ENCODE results near the gene MUC12. TPM values are rescaled to one million over a fixed set of nuclear protein-coding genes. Genes with fewer than 3 reads are reported as not detected.
"Not testable (repeated sequence)": the region's sequence is repeated elsewhere in the genome, so short reads cannot be mapped to it uniquely, and the experiment has no call there.

Gene MUC12
- total RNA-seq, 1 donor from 2014 or later, result 0.05 TPM

DNA sequence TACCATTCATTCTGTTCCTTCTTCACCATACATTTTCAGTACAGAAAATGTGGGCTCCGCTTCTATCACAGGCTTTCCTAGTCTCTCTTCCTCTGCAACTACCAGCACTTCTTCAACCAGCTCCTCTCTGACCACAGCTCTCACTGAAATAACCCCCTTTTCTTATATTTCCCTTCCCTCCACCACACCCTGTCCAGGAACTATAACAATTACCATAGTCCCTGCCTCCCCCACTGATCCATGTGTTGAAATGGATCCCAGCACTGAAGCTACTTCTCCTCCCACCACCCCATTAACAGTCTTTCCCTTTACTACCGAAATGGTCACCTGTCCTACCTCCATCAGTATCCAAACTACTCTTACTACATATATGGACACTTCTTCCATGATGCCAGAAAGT, 9.5 kb upstream of the MUC12 start:
- DNase-seq (ENCODE audit: low spot score) (no peak), ATAC-seq (no peak)

- no peak for DNase-seq (ENCODE audit: low spot score)
- no peak for ATAC-seq
Measured at GRCh38 chr7:100962537-100962936, 6.8 kb upstream of the MUC12 start.

DNA sequence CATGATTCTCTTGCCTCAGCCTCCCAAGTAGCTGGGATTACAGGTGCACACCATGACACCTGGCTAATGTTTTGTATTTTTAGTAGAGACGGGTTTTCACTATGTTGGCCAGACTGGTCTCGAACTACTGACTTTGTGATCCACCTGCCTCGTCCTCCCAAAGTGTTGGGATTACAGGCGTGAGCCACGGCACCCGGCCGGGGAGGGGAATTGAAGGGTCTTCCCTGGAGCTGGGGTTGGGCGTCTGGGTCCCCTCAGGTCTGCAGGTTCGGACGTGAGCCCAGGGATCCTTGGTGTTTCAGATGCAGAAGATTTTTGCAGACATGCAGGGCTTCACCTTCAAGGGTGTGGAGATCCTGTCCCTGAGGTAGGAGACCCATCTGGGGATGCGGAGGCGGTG, 6.0 kb upstream of the MUC12 start:
- DNase-seq (ENCODE audit: low spot score), result no peak
- ATAC-seq, result no peak

- no peak for ATAC-seq
- DNase-seq (ENCODE audit: low spot score), result no peak
Measured at GRCh38 chr7:100963874-100964273, 5.5 kb upstream of the MUC12 start.

DNA sequence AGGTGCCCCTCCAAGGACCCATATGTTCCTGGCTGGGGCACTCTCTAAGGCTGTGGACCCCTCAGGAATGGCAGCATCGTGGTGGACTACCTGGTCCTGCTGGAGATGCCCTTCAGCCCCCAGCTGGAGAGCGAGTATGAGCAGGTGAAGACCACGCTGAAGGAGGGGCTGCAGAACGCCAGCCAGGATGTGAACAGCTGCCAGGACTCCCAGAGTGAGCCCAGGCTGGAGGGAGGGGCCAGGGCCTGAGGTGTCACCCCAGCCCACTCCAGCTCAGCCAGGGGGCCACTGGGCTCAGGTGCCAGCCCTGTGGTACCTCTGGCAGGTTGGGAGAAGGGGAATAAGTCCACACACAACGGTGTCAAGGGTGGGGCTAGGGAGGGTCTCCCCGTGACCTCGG, 4.7 kb upstream of the MUC12 start:
- DNase-seq (ENCODE audit: low spot score) (no peak), ATAC-seq (no peak)

DNA sequence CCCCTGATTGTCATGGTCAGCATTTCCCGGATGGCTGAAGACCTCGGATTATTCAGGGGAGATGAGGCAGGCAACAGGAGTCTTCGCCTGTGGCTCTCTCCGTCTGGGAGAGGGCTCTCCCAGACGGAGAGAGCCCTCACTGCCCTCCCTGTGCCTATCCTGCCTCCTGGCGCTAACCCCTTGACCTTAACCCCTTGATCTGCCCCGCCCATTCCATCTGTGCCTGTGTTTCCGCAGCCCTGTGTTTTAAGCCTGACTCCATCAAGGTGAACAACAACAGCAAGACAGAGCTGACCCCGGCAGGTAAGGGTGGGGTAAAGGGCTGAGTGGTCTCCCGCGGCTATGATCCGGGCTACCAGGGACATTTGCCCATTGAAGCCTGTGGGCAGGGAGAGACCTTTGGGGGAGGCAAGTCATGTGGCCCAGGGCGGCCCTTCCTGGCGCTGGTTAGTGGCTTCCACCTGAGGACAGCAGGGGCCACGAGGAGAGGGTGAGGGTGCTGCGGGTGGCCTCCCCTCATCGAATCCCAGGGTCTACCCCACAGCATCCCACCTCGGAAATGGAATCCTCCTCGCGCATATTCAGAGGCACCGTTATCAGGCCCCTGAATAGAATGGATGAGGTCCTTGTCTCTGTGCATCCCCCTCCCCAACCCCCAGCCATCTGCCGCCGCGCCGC, 4.2 kb upstream of the MUC12 start:
- ATAC-seq (no peak), DNase-seq (ENCODE audit: low spot score) (no peak)

DNA sequence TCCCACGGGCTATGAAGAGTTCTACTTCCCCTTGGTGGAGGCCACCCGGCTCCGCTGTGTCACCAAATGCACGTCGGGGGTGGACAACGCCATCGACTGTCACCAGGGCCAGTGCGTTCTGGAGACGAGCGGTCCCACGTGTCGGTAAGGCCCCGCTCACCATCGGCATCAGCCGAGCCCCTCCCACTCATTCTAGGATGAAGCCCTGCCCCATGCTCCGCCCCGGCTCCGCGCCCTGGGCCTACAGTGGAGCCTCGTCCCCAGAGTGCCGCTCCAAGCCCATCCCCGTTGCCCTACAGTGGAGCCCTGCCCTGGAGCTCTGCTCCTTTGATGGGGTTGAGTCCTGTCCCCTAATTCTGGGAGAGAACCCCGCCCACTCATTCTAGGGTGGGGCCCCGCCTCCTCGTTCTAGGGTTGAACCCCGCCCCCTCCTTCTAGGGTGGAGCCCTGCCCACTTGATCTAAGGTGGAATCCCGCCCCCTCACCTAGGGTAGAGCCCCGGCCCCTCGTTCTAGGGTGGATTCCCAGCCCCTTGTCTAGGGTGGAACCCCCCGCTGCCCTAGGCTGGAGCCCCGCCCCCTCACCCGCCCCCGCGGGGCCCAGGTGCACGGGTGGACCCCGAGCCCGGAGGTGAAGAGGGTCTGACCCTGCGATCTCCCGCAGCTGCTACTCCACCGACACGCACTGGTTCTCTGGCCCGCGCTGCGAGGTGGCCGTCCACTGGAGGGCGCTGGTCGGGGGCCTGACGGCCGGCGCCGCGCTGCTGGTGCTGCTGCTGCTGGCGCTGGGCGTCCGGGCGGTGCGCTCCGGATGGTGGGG, 3.4 kb upstream of the MUC12 start:
- peak; percentile 83 for ATAC-seq

DNA sequence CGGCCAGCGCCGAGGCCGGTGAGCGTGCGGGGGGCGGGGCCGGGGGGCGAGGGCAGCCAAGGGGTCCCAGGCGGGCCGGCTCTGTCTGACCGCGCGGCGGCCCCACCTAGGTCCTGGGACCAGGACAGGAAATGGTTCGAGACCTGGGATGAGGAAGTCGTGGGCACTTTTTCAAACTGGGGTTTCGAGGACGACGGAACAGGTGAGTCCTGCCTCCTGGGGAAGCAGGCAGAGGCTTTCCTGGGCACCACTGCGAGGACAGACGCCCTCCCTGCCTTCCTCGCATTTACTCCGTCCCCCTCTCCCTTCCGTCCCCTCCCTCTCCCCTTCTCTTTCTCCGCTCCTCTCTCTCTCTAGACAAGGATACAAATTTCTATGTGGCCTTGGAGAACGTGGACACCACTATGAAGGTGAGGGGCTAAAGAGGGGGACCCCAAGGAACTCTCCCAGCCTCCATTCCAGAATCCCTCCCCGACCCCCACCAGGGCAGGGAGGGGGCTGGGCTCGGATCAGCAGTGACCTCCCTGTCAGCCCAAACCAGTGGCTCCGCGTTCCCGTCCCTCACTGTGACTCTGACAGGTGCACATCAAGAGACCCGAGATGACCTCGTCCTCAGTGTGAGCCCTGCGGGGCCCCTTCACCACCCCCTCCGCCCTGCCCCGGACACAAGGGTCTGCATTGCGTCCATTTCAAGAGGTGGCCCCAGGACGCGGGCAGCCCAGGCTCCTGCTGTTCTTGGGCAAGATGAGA, 2.6 kb upstream of the MUC12 start:
- ATAC-seq (no peak), DNase-seq (ENCODE audit: low spot score) (no peak)

More for the DNA sequence above, 3.4 kb upstream of the MUC12 start:
- DNase-seq (ENCODE audit: low spot score), result peak; percentile 79

GRCh38 chr7:100967292-100967863, 2.0 kb upstream of the MUC12 start:
- DNase-seq (ENCODE audit: low spot score) (no peak), ATAC-seq (no peak)

GRCh38 chr7:100968031-100968430, 1.3 kb upstream of the MUC12 start:
- ATAC-seq (no peak), DNase-seq (ENCODE audit: low spot score) (no peak)

- ATAC-seq (no peak), DNase-seq (ENCODE audit: low spot score) (no peak)
Measured at GRCh38 chr7:100968650-100969049, 715 bp upstream of the MUC12 start.

GRCh38 chr7:100971111-100972001, 2.0 kb downstream of the MUC12 start:
- no peak for ATAC-seq
- no peak for DNase-seq (ENCODE audit: low spot score)

DNA sequence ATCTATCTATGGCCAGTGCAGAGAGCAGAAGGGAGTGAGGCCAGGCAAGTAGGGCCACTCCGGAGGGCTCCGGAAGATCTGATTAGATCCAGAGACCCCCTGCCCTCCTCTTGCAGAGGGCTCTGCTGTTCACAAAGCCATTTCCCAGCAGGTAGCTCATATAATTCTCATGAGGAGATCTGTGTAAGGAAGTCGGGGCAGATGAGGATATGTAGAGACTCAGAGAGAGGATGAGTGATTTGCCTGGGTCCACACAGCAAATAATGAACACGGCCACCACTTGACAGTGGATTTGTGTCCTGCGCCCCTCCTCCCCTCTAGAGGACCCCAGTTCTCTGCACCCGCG, 2.6 kb downstream of the MUC12 start:
- ATAC-seq (no peak), DNase-seq (ENCODE audit: low spot score) (no peak)

GRCh38 chr7:100974021-100974420, 4.7 kb downstream of the MUC12 start:
- no peak for DNase-seq (ENCODE audit: low spot score)

GRCh38 chr7:100975371-100975821, 6.0 kb downstream of the MUC12 start:
- no peak for DNase-seq (ENCODE audit: low spot score)

More at GRCh38 chr7:100974021-100974420, 4.7 kb downstream of the MUC12 start:
- ATAC-seq, result no peak

DNA sequence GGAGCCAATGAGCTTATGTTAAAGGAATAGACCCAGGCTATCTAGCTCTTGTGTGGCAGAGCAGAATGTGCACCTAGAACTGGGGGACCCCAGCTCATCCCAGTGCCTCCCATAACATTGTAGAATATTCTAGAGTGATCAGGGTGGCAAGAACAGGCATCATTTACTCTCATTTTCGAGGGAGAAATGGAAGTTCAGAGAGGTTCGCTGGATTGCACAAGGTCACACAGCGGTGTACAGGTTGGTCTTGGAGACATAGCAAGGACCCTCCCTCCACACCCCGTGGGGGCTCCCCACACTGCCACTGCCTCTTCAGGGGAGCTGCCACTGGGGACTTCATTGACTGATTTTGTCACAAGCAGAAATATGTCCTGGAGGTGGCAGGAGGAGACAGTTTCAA, 8.9 kb downstream of the MUC12 start:
- ATAC-seq (no peak), DNase-seq (ENCODE audit: low spot score) (no peak)

More at GRCh38 chr7:100975371-100975821, 6.0 kb downstream of the MUC12 start:
- no peak for ATAC-seq

GRCh38 chr7:100983451-100984187, 14.3 kb downstream of the MUC12 start:
- DNase-seq (ENCODE audit: low spot score), result no peak
- ATAC-seq, result no peak

- DNase-seq (ENCODE audit: low spot score); ATAC-seq: not testable (repeated sequence)
Measured at GRCh38 chr7:100984241-100984918, 15.0 kb downstream of the MUC12 start.
